ENCODE results near the gene CTNNA1. TPM values are rescaled to one million over a fixed set of nuclear protein-coding genes. Genes with fewer than 3 reads are reported as not detected.

CTNNA1 gene
- total and polyA plus RNA-seq, 2 experiments from 2014 or later = 171 to 260 TPM

DNA sequence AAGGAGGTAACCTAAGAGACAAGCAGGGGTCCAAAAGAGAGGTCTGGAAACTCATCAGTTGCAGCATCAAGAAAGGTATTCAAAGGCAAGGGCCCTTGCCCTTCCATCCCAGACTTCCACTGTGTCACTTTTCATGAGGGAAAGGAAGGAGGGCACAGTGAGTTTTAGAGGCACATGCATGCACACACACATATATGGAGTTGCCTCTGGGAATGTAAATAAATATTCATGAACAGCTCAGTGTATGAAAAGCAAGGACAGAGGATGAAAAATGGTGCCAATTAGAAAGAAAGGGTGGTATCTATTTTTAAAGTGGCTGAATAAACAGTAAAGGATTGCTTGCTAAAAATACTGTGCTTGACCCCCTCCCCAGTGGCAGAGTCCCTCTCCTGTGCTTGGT is 227.2 kb downstream of the CTNNA1 start:
- no peak overlapping the region for H3K4me3 ChIP-seq
- TF ChIP-seq, protein P1, sequence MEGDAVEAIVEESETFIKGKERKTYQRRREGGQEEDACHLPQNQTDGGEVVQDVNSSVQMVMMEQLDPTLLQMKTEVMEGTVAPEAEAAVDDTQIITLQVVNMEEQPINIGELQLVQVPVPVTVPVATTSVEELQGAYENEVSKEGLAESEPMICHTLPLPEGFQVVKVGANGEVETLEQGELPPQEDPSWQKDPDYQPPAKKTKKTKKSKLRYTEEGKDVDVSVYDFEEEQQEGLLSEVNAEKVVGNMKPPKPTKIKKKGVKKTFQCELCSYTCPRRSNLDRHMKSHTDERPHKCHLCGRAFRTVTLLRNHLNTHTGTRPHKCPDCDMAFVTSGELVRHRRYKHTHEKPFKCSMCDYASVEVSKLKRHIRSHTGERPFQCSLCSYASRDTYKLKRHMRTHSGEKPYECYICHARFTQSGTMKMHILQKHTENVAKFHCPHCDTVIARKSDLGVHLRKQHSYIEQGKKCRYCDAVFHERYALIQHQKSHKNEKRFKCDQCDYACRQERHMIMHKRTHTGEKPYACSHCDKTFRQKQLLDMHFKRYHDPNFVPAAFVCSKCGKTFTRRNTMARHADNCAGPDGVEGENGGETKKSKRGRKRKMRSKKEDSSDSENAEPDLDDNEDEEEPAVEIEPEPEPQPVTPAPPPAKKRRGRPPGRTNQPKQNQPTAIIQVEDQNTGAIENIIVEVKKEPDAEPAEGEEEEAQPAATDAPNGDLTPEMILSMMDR (IDR thresholded peaks at IDR 0.05; ENCODE audit: low read depth, low read length) = no peak
- no peaks in the 10 kb centered on the region for H3K9me3 ChIP-seq (ENCODE audit: low read depth)
- no peaks in the 10 kb centered on the region for H3K36me3 ChIP-seq
- H3K4me1 ChIP-seq (ENCODE audit: low read depth) = peaks cover 23% of the 10 kb centered on the region
- no peak for DNase-seq (ENCODE audit: low read depth in 1 of 2, low spot score in 1 of 2)
- H3K27me3 ChIP-seq = no peaks in the 10 kb centered on the region
- no peak overlapping the region for H3K27ac ChIP-seq

DNA sequence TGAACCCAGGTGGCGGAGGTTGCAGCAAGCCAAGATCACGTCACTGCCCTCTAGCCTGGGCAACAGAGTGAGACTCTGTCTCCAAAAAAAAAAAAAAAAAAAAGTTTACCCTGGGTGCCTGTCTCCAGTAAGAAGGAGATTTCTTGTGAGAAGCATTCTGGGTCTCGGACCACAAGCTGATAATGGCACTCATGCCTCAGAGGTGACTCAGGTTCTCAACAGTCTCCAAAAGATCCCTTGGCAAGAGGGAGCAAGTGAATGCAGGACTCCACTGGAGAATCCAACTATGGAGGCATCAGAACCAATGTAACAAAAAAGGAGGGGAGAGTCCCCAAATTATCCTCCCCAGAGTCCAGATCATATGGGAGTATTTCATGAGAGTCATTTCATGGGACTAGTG is 227.9 kb downstream of the CTNNA1 start:
- TF ChIP-seq, protein P1 (IDR thresholded peaks at IDR 0.05; ENCODE audit: low read depth, low read length) = no peak
- Histone ChIP-seq H3K4me3 (no peak overlapping the region), H3K9me3 (ENCODE audit: low read depth) (no peaks in the 10 kb centered on the region), H3K27ac (no peak overlapping the region), H3K36me3 (no peaks in the 10 kb centered on the region), H3K4me1 (ENCODE audit: low read depth) (peaks cover 19% of the 10 kb centered on the region), H3K27me3 (no peaks in the 10 kb centered on the region)
- DNase-seq (ENCODE audit: low read depth in 1 of 2, low spot score in 1 of 2) = peak in 1 of 2 donors; percentile 84

DNA sequence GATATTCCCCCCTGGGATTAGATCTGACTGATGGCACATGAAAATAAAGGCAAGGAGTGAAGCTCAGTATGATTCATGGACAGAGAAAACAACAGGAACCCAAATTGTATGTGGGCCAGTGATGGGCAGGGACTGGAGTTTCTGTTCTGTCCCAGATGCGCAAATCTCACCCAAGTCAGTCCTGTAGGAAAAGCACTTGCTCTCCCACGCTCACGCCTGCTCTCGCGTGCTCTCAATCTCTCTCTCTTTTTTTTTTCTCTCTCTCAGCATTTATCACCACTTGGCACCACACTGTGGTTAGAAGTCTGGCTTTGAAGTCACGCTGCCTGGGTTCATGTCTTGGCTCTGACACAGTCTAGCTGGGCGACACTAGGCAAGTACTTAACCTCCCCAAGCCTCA is 228.4 kb downstream of the CTNNA1 start:
- TF ChIP-seq, protein P1 (IDR thresholded peaks at IDR 0.05; ENCODE audit: low read depth, low read length) = no peak
- H3K4me1 ChIP-seq (ENCODE audit: low read depth) = peaks cover 19% of the 10 kb centered on the region
- DNase-seq (ENCODE audit: low read depth in 1 of 2, low spot score in 1 of 2) = peak in 1 of 2 donors; percentile 39
- H3K9me3 ChIP-seq (ENCODE audit: low read depth) = no peaks in the 10 kb centered on the region
- H3K36me3 ChIP-seq = no peaks in the 10 kb centered on the region
- no peak overlapping the region for H3K4me3 ChIP-seq
- H3K27me3 ChIP-seq = no peaks in the 10 kb centered on the region
- no peak overlapping the region for H3K27ac ChIP-seq

DNA sequence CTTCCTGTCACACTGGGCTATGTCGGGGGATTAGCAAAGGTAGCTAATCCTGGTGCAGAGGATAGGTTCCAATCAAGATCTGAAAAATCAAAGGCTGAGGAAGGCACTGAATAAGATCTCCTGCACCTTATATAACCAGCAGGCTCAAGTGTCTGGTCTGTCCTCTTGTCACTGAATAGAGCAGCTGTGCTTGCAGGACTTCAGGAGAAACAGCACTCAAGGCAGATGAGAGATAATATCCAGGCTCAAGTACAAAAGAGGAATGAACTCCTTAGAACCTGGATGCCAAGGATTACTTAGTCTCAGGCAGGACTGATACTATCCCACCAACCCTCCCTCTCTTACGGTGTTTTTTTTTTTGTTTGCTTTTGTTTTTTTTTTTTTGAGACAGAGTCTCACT is 230.8 kb downstream of the CTNNA1 start:
- no peaks in the 10 kb centered on the region for H3K9me3 ChIP-seq (ENCODE audit: low read depth)
- H3K27ac ChIP-seq = peak overlapping the region; percentile 28
- no peak overlapping the region for H3K4me3 ChIP-seq
- H3K36me3 ChIP-seq = no peaks in the 10 kb centered on the region
- TF ChIP-seq, protein P1 (IDR thresholded peaks at IDR 0.05; ENCODE audit: low read depth, low read length) = no peak
- peak in 1 of 2 donors; percentile 17 for DNase-seq (ENCODE audit: low read depth in 1 of 2, low spot score in 1 of 2)
- H3K4me1 ChIP-seq (ENCODE audit: low read depth) = peaks cover 19% of the 10 kb centered on the region
- no peaks in the 10 kb centered on the region for H3K27me3 ChIP-seq

Other genes with a start within 250 kb of the CTNNA1 start
- 50.6 and 53.4 TPM in 2 replicates for gene ETF1, start 210.2 kb upstream of the CTNNA1 start, total RNA-seq
- gene ETF1, start 210.2 kb upstream of the CTNNA1 start, polyA plus RNA-seq = 31.2 and 37.2 TPM in 2 replicates
- 292 and 298 TPM in 2 replicates for gene HSPA9, start 178.0 kb upstream of the CTNNA1 start, total RNA-seq
- gene HSPA9, start 178.0 kb upstream of the CTNNA1 start, polyA plus RNA-seq = 209 and 213 TPM in 2 replicates
- not detected in 2 replicates for gene LRRTM2, start 121.9 kb downstream of the CTNNA1 start, total RNA-seq
- 0.24 and 0.70 TPM in 2 replicates for gene LRRTM2, start 121.9 kb downstream of the CTNNA1 start, polyA plus RNA-seq

Data from cardiac muscle cell (in vitro differentiated cells and primary cell).